K562 (cell line): Measurements from ENCODE around the gene RPH3AL. TPM values are rescaled to one million over a fixed set of nuclear protein-coding genes. Genes with fewer than 3 reads are reported as not detected.

Experiments
- ATAC-seq: fragments of 200-7000 bp; cut with Tn5 transposase; 3 replicates; pipeline ENCODE4 v1.9.1; 2020; ENCODE audit warnings: moderate library complexity
- BruUV-seq: library from RNA; stranded (reverse); fragments of 400-500 nt; replicated peaks from 2 replicates; lab custom pipeline; 2021; lab: Mats Ljungman, UMichigan
- CTCF ChIA-PET: fragments of 300-600 bp; formaldehyde crosslinking; extraction: SDS; loops from one replicate; lab custom pipeline; 2021; ENCODE audit warnings: low intra/inter-chr PET ratio; lab: Yijun Ruan, JAX
- POLR2A ChIA-PET: fragments of 300-600, 350-650 bp; sonication (Branson Sonifier 250); formaldehyde crosslinking; extraction: SDS; loops from one replicate; lab custom pipeline; 2021; ENCODE audit warnings: antibody characterized with exemption, inconsistent platforms; lab: Yijun Ruan, JAX
- DNase-seq, 4 experiments: peaks; one replicate each; pipeline versions ENCODE4 v3.0.0 to v3.0.0-alpha.2; 2011 to 2018; ENCODE audit warnings: low spot score in 3 of 4, mixed read lengths in 3 of 4; ENCODE audit errors: extremely low read depth in 1 of 4
- FAIRE-seq: peaks from 2 replicates; lab custom pipeline; 2011; peaks lifted over from hg19 to GRCh38; lab: Jason Lieb, UNC
- H2AFZ ChIP-seq: 2 replicates; pipeline ENCODE4 v1.6.0; 2011; ENCODE audit warnings: low read depth, low read length, control low read depth, inconsistent platforms
- H3K27ac ChIP-seq: fragments of 200-600 bp; 3 replicates; pipeline ENCODE4 v1.8.0; 2011; ENCODE audit warnings: low read depth, mild to moderate bottlenecking, control low read depth, inconsistent platforms, low read length, moderate library complexity, mixed read lengths; ENCODE audit errors: extremely low read depth
- H3K27me3 ChIP-seq, 2 experiments: fragments of 300-600 bp in 1 of 2; 2 replicates in 1 of 2; 3 replicates in 1 of 2; pipeline versions ENCODE4 v1.6.0 to v1.8.0; 2011; ENCODE audit warnings: inconsistent platforms in 2 of 2, low read length in 2 of 2, mild to moderate bottlenecking in 1 of 2, mixed read lengths in 1 of 2, moderate library complexity in 1 of 2; ENCODE audit not compliant: control insufficient read depth in 2 of 2, insufficient read depth in 2 of 2
- H3K36me3 ChIP-seq: fragments of 300-600 bp; 3 replicates; pipeline ENCODE4 v1.8.0; 2011; ENCODE audit warnings: mild to moderate bottlenecking, low read length, inconsistent platforms; ENCODE audit not compliant: control insufficient read depth, insufficient read depth
- H3K4me1 ChIP-seq, 2 experiments: fragments of 200-600 bp in 1 of 2; replicated peaks in 1 of 2; 2 replicates in 1 of 2; 3 replicates in 1 of 2; pipeline versions ENCODE4 v1.5.1 to v1.8.0; 2011; ENCODE audit warnings: inconsistent platforms in 2 of 2, low read length in 2 of 2, mild to moderate bottlenecking in 1 of 2, mixed read lengths in 1 of 2, moderate library complexity in 1 of 2; ENCODE audit not compliant: control insufficient read depth in 2 of 2, insufficient read depth in 2 of 2
- H3K4me2 ChIP-seq: 2 replicates; pipeline ENCODE4 v1.6.1; 2011; ENCODE audit warnings: low read length, control low read depth, inconsistent platforms, mixed read lengths; ENCODE audit not compliant: insufficient read depth
- H3K4me3 ChIP-seq: fragments of 200-600 bp; sonication (generic), shearing (Covaris generic); 2 replicates; pipeline ENCODE4 v1.5.1; 2016; ENCODE audit warnings: control low read depth, inconsistent platforms
- H3K79me2 ChIP-seq: fragments of 200-600 bp; 3 replicates; pipeline ENCODE4 v1.8.0; 2011; ENCODE audit warnings: low read length, inconsistent platforms; ENCODE audit not compliant: control insufficient read depth, insufficient read depth
- H3K9ac ChIP-seq, 2 experiments: 2 replicates each; pipeline versions ENCODE4 v1.6.0 to v1.6.1; 2011; ENCODE audit warnings: low read depth in 2 of 2, low read length in 2 of 2, control low read depth in 1 of 2, inconsistent platforms in 1 of 2, mild to moderate bottlenecking in 1 of 2, mixed read lengths in 1 of 2; ENCODE audit not compliant: insufficient read depth in 1 of 2
- H3K9me1 ChIP-seq: one replicate; pipeline ENCODE4 v1.6.0; 2011; ENCODE audit warnings: inconsistent platforms, mild to moderate bottlenecking, low read length, moderate library complexity; ENCODE audit not compliant: control insufficient read depth, insufficient read depth
- H3K9me3 ChIP-seq: replicated peaks from 2 replicates; pipeline ENCODE4 v1.5.1; 2011; ENCODE audit warnings: low read depth, low read length, inconsistent platforms; ENCODE audit not compliant: control insufficient read depth, insufficient read depth
- H4K20me1 ChIP-seq: replicated peaks from 2 replicates; pipeline ENCODE4 v1.6.1; 2011; ENCODE audit warnings: low read length, inconsistent platforms, mixed read lengths; ENCODE audit not compliant: control insufficient read depth, insufficient read depth
- HEY1 ChIP-seq: fragments of 250-450 bp; sonication (Bioruptor Pico); IDR thresholded peaks from 2 replicates; pipeline ENCODE4 v1.5.0; 2020; ENCODE audit warnings: mild to moderate bottlenecking, moderate library complexity, borderline replicate concordance
- KDM5B ChIP-seq: fragments of 200-600 bp; sonication (generic); IDR thresholded peaks from 2 replicates; pipeline ENCODE4 v1.6.1; 2012; ENCODE audit warnings: low read depth, mild to moderate bottlenecking, moderate library complexity, low read length, control low read depth, inconsistent platforms; ENCODE audit not compliant: insufficient replicate concordance
- NFXL1 ChIP-seq: fragments of 450-650 bp; formaldehyde crosslinking; IDR thresholded peaks from 2 replicates; pipeline ENCODE4 v1.4.0; 2021; ENCODE audit warnings: mild to moderate bottlenecking
- SAFB2 ChIP-seq: fragments of 200-400 bp; formaldehyde crosslinking; IDR thresholded peaks from 2 replicates; pipeline ENCODE4 v1.6.1; 2018; ENCODE audit warnings: borderline replicate concordance, low read length, low read depth, moderate library complexity; ENCODE audit not compliant: severe bottlenecking
- ZC3H8 ChIP-seq: fragments of 450-650 bp; IDR thresholded peaks from 2 replicates; pipeline ENCODE4 v1.6.1; 2017
- ZNF253 ChIP-seq: fragments of 250-450 bp; sonication (Bioruptor Pico); conservative IDR thresholded peaks from 2 replicates; pipeline ENCODE4 v1.6.1; 2021; ENCODE audit warnings: mild to moderate bottlenecking
- WGBS: fragments of 100-300 bp; shearing (Covaris generic); methylation state at CpG from one replicate; pipeline ENCODE4 v1.1.6; 2016; ENCODE audit warnings: low coverage, mixed read lengths; ENCODE audit not compliant: insufficient coverage; ENCODE audit errors: missing lambda C conversion rate; 5-methylcytosine and 5-hydroxymethylcytosine counted together
- in situ Hi-C: fragments of 300-500 bp; cut with MboI; formaldehyde crosslinking; loops from 4 replicates; pipeline ENCODE4 v1.15.0; 2018; ENCODE audit warnings: inconsistent platforms, mixed read lengths
- intact Hi-C: fragments of 100-400 bp; cut with micrococcal nuclease; formaldehyde crosslinking; loops from 2 replicates; pipeline ENCODE4 v1.14.2; 2022
- polyA plus RNA-seq, 8 experiments: library from polyadenylated mRNA; depleted of rRNA in 4 of 8; stranded (reverse) in 5 of 8; unstranded in 3 of 8; fragments of >200 nt; fragmentation: Nextera tagmentation in 2 of 8; fragmentation: Illumina TruSeq in 1 of 8; extraction: Ambion mirVana in 2 of 8; extraction: Trizol in 1 of 8; gene quantifications; 2 replicates each; pipeline versions ENCODE4 v1.2.1 to v1.2.3, GENCODE V29; 2011 to 2014; ENCODE audit warnings: inconsistent platforms in 1 of 8, missing spikeins in 1 of 8
- total RNA-seq, 7 experiments: library from RNA; depleted of rRNA in 6 of 7; stranded (reverse); fragments of >200 nt in 6 of 7; fragmentation: Illumina TruSeq in 2 of 7; extraction: Trizol in 2 of 7; gene quantifications; 2 replicates each; pipeline versions ENCODE4 v1.2.1 to v1.2.3, GENCODE V29; 2011 to 2021; ENCODE audit warnings: low replicate concordance in 1 of 7
- TF ChIP-seq, protein P1 (sequence below): sonication (generic); formaldehyde crosslinking; IDR thresholded peaks from 2 replicates; pipeline ENCODE4 v1.8.1; 2023; ENCODE audit warnings: missing genetic modification reagents, mild to moderate bottlenecking, borderline replicate concordance
- TF ChIP-seq, protein P2 (sequence below): fragments of 450-650 bp; IDR thresholded peaks from 2 replicates; pipeline ENCODE4 v1.6.1; 2016; ENCODE audit warnings: borderline replicate concordance

The RPH3AL gene
- total and polyA plus RNA-seq, 9 of the 15 experiments (the other 6 are each of a cell fraction or from before 2014, with no cell fraction given): 0.18 to 1.7 (median 0.39) TPM

DNA sequence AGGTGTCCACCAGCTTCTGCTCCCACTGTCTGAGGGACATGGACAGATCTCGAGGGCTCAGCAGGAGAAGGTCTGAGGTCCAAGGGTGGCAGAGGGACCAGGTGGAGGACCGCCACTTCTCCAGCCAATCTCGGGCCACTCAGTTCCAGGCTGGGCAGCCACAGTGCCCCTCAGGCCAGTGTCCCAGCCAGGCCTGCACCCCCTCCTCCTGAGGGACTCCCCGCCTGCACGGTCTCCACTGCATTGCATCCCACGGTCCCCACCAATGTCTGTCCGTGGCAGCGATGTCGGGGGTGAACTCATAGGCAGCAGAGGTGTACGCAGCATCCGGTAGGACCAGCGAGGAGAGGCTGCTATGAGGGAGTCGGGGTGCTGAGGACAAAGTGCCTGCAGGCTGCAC is 107.0 kb downstream of the RPH3AL start:
- TF ChIP-seq HEY1 (no peak), KDM5B (no peak), NFXL1 (no peak), SAFB2 (no peak), ZNF253 (CRISPR knock-in tag) (no peak), ZC3H8 (no peak)
- TF ChIP-seq, protein P1, sequence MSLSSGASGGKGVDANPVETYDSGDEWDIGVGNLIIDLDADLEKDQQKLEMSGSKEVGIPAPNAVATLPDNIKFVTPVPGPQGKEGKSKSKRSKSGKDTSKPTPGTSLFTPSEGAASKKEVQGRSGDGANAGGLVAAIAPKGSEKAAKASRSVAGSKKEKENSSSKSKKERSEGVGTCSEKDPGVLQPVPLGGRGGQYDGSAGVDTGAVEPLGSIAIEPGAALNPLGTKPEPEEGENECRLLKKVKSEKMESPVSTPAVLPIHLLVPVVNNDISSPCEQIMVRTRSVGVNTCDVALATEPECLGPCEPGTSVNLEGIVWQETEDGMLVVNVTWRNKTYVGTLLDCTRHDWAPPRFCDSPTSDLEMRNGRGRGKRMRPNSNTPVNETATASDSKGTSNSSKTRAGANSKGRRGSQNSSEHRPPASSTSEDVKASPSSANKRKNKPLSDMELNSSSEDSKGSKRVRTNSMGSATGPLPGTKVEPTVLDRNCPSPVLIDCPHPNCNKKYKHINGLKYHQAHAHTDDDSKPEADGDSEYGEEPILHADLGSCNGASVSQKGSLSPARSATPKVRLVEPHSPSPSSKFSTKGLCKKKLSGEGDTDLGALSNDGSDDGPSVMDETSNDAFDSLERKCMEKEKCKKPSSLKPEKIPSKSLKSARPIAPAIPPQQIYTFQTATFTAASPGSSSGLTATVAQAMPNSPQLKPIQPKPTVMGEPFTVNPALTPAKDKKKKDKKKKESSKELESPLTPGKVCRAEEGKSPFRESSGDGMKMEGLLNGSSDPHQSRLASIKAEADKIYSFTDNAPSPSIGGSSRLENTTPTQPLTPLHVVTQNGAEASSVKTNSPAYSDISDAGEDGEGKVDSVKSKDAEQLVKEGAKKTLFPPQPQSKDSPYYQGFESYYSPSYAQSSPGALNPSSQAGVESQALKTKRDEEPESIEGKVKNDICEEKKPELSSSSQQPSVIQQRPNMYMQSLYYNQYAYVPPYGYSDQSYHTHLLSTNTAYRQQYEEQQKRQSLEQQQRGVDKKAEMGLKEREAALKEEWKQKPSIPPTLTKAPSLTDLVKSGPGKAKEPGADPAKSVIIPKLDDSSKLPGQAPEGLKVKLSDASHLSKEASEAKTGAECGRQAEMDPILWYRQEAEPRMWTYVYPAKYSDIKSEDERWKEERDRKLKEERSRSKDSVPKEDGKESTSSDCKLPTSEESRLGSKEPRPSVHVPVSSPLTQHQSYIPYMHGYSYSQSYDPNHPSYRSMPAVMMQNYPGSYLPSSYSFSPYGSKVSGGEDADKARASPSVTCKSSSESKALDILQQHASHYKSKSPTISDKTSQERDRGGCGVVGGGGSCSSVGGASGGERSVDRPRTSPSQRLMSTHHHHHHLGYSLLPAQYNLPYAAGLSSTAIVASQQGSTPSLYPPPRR: no peak
- TF ChIP-seq, protein P2, sequence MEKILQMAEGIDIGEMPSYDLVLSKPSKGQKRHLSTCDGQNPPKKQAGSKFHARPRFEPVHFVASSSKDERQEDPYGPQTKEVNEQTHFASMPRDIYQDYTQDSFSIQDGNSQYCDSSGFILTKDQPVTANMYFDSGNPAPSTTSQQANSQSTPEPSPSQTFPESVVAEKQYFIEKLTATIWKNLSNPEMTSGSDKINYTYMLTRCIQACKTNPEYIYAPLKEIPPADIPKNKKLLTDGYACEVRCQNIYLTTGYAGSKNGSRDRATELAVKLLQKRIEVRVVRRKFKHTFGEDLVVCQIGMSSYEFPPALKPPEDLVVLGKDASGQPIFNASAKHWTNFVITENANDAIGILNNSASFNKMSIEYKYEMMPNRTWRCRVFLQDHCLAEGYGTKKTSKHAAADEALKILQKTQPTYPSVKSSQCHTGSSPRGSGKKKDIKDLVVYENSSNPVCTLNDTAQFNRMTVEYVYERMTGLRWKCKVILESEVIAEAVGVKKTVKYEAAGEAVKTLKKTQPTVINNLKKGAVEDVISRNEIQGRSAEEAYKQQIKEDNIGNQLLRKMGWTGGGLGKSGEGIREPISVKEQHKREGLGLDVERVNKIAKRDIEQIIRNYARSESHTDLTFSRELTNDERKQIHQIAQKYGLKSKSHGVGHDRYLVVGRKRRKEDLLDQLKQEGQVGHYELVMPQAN: no peak
- Histone ChIP-seq H3K36me3 (no peaks in the 10 kb centered on the region), H3K79me2 (no peaks in the 10 kb centered on the region), H3K9me3 (no peaks in the 10 kb centered on the region), H3K4me2 (no peak overlapping the region), H3K27me3 (peaks cover 0 to 20% of the 10 kb centered on the region in 2 experiments; a peak in 2 of 5 replicates), H2AFZ (no peak overlapping the region), H3K9me1 (no peaks in the 10 kb centered on the region), H4K20me1 (no peaks in the 10 kb centered on the region), H3K4me1 (no peaks in the 10 kb centered on the region), H3K27ac (no peak overlapping the region), H3K4me3 (no peak overlapping the region), H3K9ac (no peak overlapping the region)
- DNase-seq: no peak
- ChIA-PET CTCF (no interaction called here), POLR2A (no interaction called here)
- in situ Hi-C loops (no loop called here), intact Hi-C loops (no loop called here)
- no peak for FAIRE-seq
- no TSS peak for BruUV-seq
- ATAC-seq: no peak
- 2% methylated on average over 9 of the region's 13 CpGs for WGBS
